SK-N-MC (cell line): ENCODE results near the gene FGF19.

Source experiments
- EZH2 ChIP-seq: fragments of 200-600 bp; sonication (generic); IDR thresholded peaks from one replicate; pipeline ENCODE4 v1.6.1; 2017; ENCODE audit warnings: antibody characterized with exemption
- FOXP2 ChIP-seq: optimal IDR thresholded peaks from 2 replicates; pipeline ENCODE3; 2011; ENCODE audit warnings: mild to moderate bottlenecking, moderate library complexity; ENCODE audit not compliant: insufficient read depth; ENCODE audit errors: extremely low read length, control extremely low read depth
- POLR2AphosphoS5 ChIP-seq: IDR thresholded peaks from 2 replicates; pipeline ENCODE4 v1.6.1; 2012; ENCODE audit warnings: mild to moderate bottlenecking, low read depth, low read length, borderline replicate concordance

- no peak for TF ChIP-seq EZH2
- no peak; the same call in 1 of the 2 replicates for TF ChIP-seq POLR2AphosphoS5
- no peak for TF ChIP-seq FOXP2
These were observed 29.4 kb downstream of the FGF19 start for GRCh38 chr11:69674267-69674885.
